Fibroblast of skin of left biceps (primary cell): ENCODE data around the gene URI1.
"Not testable (repeated sequence)": the region's sequence is repeated elsewhere in the genome, so short reads cannot be mapped to it uniquely, and the experiment has no call there.

Experiments used
- DNase-seq, 2 experiments: peaks; one replicate each; pipeline ENCODE4 v3.0.0-alpha.2; 2013; ENCODE audit warnings: low read depth in 2 of 2

The URI1 gene

DNA sequence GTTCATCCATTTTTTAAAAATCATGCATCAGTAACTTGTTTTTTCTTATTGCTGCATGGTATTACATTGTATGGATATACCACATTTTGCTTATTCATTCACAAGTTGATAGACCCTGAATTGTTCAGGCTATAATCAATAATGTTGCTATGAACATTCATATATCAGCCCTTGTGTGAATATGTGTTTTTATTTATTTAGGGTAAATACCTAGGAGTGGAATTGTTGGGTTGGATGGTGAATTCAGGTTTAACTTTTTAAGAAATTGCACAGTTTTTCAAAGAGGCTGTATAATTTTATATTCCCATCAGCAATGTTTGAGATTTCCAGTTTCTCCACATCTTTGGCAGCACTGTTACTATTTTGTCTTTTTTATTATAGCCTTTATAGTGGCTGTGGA is 82.1 kb downstream of the URI1 start:
- DNase-seq, result no peak

DNA sequence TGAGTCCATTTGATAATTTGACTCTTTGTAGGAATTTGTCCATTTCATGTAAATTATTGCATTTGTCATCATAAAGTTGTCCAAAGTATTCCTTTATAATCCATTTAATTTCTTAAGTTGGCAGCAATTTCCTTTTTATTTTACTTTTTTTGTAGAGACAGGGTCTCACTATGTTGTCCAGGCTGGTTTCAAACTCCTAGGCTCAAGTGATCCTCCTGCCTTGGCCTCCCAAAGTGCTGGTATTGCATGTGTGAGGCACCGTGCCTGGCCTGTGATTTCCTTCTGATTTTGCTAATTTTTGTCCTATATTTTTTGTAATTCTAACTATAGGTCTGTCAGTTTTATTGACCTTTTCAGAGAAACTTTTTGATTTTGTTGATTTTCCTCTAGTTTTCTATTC is 84.9 kb downstream of the URI1 start:
- DNase-seq, result no peak

DNA sequence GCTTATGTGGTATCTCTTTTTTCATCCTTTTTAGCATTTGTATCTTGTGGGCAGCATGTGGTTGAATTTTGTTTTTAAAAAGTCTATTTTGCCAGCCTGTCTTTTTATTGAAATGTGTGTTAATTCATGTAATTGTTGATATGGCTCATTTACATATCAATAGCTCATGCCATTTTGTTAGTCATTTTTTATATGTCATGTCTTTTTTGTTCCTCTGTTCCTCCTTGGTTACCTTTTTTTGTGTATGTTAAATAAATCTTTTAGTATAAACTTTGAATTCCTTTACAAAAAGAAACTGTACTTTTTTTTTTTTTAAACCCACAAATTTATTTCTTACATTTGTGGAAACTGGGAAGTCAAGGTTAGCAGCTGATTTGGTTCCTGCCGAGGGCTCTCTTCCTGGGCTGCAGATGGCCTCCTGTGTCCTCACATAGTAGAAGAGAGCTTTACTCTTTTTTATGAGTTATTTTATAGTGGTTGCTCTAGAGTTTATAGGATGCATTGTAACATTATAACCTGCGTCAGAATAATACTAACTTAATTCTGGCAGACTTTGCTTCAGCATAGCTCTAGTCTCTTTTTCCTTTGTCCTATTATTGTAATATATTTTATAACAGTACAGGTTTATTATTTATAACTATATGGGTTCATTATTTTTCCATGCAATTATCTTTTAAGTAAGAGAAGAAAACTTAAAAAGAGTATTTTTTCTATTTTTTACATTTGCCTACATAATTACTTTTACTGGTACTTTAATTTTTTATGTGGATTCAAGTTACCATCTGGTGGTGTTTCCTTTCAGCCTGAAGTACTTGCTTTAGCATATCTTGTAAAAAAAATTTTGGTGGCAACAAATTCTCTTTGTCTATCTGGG is 86.3 kb downstream of the URI1 start:
- no peak for DNase-seq

DNA sequence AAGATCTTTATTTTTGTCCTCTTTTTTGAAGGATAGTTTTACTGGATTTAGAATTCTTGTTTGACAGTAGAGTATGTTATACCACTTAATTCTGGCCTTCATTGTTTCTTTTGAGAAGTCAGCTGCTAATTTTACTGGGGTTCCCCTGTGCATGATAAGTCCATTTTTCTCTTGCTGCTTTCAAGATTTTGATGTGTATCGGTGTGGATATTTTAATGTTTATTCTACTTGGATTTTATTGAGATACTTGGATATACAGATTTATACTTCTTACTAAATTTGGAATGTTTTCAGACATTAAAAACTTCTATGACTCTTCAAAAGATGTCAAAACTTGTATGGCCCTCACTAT is 86.9 kb downstream of the URI1 start:
- no peak for DNase-seq

DNA sequence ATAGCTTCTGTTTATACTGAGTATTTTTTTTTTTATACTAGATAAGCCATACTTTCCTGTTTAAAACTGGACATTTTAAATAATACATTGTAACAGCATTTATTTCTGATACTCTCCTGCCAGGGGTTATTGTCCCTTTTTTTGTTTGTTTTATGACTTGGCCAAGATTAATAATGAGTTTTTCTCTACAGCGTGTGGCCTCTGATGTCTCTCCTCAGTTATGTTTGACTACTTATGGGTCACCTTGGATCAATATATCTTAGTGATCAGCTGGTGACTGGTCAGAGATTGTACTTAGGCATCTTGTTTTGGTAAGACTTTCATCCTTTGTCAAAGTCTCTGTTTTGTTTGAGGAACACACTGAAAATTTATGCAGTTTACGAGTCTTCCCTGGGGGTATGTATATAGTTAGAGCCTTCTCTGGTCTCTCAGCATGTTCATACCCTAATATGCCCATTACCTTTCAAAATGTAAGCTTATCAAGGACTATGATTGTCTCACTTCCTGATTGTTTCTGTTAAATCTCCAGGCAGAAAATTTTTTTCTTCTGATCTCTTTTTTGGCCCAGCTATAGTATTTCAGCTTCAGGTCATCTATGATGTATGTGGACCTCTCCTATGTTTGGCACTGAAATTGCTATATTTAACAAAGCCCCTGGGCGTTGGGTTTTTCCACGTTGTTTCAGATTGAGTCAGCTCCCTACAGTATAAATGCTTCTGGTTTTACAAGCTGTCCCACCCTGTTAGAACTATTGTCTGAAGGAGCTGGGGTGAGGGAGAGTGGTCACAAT is 87.9 kb downstream of the URI1 start:
- no peak for DNase-seq

DNA sequence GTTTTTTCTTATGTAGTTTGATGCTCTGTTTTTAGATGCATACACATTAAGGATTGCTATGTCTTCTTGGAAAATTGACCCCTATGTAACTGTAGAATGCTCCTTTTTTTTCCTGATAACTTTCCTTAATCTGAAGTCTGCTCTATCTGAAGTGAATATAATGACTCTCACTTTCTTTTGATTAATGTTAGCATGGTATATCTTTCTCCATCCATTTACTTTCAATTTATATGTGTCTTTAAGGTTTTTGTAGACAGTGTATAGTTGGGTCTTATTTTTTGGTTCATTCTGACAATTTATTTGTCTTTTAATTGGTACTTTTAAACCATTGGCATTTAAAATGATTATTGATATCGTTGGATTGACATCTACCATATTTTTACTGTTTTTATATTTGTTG is 92.3 kb downstream of the URI1 start:
- DNase-seq, result no peak

DNA sequence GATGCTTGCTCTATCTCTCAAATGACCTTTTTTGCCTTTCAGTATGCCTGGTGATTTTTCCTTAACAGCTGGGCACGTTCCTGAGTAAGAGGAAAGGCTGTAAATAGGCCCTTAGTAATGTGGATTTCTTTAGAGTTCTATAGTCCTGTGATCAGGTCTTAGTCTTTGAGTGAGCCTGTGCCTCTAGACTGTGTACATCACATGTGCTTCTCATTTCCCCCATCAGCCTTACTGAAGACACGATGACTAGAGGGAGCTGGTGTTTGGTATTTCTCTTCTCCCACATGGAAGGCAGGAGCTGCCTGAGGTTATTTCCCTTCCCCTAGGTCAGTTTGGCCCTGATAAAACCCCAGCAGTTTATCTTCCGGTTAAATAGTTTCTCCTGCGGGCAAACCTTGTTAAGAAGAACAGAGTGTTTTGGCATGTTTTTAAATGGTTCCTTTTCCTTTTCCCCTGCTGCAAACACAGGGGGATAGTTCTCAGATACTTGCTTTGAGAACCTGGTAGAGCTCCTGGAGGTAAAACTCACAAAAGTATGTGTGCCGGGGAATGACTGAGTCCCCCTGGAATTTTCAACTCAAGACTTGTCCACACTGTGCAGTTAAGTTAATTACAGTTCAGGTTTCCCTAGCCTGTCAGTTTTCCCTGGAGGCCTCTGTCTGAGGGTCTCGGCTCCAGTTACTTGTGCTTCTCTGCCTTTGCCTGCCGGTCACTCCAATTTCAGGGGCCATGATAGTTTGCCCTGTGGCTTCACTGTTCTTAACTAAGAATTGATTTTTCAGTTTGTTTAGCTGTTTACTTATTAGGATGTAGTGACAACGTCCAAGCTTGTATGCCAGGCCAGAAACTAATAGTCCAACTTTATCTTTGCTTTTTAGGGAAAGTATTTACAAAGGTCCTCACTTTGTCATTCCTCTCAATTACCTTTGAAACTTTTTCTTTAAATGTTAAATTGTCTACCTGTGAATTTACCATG is 94.4 kb downstream of the URI1 start:
- peak; percentile 16 to 24 for DNase-seq

DNA sequence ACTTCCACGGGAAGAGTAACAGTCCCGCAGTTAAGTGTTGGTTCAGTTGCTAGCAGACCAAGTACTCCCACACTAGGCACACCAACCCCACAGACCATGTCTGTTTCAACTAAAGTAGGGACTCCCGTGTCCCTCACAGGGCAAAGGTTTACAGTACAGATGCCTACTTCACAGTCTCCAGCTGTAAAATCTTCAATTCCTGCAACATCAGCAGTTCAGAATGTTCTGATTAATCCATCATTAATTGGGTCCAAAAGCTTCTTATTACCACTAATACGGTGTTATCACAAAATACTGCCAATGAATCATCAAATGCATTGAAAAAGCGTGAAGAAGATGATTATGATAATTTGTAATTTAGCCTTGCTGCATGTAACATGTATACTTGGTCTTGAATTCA is 95.8 kb downstream of the URI1 start:
- DNase-seq, result no peak

DNA sequence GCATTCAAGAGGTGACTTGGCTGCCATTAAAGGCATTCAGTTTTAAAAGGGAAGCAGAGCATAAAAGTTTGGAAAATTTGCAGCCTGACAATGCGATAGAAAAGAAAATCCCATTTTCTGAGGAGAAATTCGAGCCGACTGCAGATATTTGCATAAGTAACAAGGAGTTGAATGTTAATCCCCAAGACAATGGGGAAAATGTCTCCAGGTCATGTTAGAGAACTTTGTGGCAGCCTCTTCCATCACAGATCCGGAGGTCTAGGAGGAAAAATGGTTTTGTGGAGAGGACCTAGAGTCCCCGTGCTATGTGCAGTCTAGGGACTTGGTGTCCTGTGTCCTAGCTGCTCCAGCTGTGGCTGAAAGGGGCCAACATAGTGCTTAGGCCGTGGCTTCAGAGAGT is 99.9 kb downstream of the URI1 start:
- DNase-seq, result not testable (repeated sequence)

DNA sequence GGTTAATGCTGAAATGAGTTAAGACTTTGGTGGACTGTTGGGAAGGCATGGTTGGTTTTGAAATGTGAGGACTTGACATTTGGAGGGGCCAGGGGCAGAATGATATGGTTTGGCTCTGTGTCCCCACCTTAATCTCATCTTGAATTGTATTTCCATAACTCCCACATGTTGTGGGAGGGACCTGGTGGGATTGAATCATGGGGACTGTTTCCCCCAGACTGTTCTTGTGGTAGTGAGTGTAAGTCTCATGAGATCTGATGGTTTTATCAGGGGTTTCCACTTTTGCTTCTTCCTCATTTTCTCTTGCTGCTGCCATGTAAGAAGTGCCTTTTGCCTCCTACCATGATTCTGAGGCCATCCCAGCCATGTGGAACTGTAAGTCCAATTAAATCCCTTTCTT is 101.0 kb downstream of the URI1 start:
- not testable (repeated sequence) for DNase-seq

DNA sequence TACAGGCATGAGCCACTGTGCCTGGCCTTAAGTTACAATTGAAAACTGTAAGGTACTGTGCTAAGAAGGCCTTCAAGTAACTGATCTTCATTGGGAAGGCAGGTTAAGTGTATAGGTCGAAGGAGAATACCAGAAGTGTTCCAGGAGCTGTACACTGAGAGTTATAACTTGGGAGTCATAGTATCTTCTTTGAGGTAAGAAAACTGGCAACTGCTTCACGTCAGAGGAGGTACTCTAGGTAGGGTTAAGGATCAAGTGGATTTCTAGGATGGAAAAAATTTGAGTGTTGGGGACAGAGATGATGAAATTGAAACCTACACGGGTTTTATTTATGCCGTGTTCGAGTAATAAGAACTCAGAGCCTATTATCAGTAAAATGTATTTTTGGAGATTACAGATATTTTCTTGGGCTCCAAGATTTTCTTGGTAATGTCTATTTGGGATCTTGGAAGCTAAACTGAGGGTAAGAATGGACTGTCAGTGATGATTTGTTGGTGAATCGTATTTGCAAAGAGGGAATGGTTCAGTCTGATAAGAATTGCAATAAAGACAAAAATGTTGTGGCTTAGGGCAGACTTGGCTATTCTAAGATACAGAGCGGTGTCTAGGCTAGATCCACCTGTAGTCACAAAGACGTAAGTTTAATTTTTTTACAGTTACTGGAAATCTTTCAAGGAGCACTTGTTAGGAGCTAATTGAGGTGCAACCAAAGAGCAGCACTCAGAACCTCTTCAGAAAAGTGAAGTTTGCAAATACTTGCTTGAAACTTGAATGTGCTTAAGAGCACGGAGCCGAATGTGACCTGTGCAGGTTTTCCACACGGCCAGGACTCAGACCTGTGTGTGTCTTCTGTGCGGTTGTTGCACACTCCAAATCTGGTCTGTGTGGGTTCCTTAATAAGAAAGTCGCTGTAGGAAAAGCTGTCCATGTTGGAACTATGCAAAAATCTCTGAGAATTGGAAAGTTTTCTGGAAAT is 102.5 kb downstream of the URI1 start:
- no peak for DNase-seq

DNA sequence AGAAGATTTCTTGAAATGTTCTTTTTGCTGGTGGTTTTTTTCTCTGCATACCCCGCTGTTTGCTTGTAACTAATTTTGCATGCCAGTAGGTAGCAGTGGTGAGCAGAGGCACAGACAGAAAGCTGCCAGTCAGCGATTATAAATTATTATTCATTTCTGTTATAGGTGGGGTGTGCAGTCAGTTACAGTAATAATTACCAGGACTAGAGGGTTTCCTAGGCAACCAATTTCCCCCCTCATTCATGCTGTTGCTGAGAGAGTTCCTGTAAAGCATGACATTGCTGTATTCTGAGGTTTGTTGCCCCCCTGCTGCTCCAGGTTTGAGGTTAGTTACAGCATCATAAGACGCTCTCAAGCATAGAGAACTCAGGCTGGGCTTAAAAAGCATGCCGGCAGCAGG is 104.5 kb downstream of the URI1 start:
- DNase-seq, result no peak

DNA sequence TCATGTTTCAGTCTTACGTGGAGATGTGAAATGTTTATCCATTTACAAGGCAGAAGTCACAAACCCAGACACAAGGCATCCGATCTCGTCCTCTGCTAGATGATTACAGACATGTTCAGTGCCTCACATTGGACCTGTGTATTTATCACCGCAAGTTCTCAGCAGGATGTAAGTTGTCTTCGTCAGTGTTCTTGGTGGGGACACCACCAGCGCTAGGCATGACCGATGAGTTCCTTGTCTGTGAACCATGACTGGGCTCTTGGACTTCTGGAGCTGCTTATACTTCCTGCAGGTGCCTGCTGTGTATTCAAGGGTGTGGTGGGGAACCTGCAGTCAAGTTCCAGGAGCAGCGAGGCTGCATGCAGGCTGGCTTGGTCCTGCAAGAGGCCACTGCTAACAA is 105.4 kb downstream of the URI1 start:
- no peak for DNase-seq

DNA sequence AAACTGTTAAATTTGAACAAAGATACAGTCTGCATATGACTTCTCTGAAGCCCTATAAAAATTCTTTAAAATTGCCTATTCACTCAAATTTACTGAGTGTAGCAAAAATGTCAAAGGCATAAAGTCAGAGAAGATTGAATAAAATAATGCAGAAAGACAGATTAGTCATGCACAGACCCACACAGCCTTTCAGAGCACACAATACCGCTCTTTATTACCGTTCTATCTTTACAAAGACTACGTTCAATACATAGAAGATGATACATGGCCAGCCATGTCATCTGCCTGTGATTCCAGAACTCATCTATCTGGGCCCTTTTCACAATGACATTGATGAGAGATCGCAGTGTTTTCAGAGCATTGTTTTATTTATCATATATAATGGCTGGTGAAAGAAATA is 107.2 kb downstream of the URI1 start:
- no peak for DNase-seq

DNA sequence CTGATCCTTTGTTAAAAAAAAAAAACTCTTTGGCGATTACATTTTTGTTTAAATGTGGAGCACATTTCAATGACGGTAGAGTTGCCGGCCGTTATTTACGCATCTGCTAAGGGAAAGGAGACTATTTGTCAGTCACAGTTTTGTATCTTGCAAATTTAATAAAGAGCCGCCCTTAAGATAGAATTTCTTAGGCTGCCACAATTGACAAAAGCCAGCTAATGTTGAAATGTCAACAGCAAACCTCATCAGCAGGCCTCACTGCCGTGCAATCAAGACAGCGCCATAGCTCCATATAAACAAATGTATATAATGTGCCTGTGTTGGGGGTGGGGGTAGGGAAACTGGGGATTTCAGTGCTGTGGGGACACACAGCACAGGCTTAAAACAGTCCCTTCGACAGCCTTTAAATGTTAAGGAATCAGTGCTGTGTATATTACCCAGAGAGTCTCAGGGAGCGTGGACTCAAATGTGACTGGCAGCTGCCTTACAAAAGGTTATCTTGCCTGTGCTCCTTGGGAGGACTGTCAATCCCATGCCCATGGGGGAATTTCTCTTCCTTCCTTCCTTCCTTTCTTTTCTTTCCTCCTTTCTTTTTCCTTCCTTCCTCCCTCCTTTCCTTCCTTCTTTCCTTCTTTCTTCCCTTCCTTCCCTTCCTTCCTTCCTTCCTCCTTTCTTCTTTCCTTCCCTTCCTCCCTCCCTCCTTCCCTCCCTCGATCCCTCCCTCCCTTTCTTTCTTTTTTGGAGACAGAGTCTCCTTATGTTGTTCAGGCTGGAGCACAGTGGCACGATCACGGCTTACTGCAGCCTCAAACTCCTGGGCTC is 108.0 kb downstream of the URI1 start:
- DNase-seq, result no peak

DNA sequence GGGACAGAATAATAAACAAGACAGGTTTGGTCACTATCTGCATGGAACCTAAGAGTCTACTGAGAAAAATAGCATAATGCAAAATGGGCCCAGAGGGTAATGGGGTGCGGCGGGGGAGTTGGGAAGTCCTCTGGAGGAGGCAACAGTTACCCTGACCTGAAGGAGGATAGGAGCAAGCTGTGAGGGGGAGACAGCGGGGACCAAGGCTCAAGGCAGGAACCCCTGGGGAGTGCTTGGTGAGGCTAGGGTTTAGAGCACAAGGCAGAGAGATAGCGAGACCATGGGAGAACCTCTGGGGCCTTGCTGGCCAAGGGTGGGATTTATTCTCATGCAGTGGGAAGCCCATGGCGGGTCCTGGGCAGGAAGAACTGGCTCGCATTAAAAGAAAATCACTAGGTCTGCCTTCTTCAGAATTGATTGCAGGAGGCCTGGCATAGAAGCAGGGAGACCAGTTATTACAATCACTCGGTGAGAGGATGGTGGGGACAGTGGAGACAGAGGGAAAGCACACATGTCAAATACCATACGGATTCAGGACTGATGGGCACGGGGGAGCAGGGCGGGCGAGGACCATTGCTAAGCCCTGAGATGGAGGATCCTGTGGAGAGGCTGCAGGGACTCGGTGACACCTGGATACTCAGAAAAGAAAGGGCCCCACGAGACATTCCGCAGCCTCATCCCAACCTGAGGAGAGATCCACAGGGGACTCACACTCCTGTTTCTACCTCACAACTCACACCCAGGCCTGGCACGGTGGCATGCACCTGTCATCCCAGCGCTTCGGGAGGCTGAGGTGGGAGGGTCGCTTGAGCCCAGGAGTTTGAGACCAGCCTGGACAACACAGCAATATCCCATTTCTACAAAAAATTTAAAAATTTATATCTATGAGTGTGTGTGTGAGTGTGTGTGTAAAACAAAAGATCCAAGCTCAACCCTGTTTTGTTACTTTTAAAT is 110.4 kb downstream of the URI1 start:
- DNase-seq, result no peak

DNA sequence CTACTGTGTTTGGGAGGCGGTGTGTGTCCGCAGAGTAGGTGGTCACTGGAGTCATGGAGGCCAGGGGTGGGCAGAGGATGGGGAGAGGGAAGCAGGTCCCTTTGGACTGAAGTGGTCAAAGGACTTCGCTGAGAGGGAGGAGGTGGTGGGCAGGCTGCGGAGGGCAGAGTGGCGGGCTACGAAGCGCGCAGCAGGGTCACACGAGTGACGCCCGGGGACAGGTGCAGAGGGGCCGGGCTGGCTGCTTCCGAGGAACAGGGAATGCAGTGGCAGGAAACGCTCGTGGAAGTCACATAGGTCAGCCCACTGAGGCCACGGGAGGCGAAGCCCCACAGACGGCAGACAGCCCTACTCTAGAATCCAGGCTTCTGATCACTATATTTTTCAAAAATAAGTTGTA is 111.5 kb downstream of the URI1 start:
- no peak for DNase-seq

DNA sequence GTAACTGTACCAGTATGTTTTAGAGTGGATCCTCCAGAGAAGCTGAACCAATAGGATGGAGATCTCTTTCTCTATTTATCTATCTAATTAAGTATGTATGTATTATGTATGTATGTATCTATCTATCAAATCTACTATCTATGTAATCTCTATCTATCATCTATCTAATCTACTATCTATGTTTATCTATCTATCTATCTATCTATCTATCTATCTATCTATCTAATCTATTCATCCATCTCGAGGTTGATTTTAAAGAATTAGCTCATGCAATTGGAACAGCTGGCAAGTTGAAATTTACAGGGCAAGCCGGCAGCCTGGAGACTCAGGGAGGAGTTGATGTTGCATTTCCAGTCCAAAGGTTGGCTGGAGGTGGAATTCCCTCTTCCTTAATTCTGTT is 112.2 kb downstream of the URI1 start:
- DNase-seq, result no peak

DNA sequence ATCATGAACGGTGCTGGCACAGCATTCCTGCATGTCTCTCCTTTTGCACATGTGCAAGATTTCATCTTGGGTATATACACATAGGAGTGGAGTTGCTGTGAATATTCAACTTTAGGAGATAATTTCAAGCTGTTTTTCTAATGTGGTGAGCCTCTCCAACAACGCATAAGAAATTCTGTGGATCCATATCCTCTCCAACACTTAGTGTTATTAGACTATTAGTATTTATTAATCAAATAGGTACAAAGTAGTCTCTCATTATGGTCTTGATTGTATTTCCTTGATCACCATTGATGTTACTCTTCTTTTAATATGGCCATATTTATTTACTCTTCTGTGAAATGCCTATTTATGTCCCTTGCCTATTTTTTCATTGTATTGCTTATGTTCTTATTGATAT is 114.5 kb downstream of the URI1 start:
- no peak for DNase-seq
